Stimulated activated CD8-positive, alpha-beta memory T cell treated with anti-CD3 and anti-CD28 coated beads, Interleukin-4, amount 100 ng/mL, for 24 hours (primary cell): ENCODE measurements around the gene MCHR1.
A peak's percentile ranks its signal among the peaks of the same experiment; 100 is the strongest.

Source experiments
- DNase-seq: peaks from one replicate; pipeline ENCODE4 v3.0.0-alpha.2; 2020; ENCODE audit warnings: low read depth

The MCHR1 gene

DNA sequence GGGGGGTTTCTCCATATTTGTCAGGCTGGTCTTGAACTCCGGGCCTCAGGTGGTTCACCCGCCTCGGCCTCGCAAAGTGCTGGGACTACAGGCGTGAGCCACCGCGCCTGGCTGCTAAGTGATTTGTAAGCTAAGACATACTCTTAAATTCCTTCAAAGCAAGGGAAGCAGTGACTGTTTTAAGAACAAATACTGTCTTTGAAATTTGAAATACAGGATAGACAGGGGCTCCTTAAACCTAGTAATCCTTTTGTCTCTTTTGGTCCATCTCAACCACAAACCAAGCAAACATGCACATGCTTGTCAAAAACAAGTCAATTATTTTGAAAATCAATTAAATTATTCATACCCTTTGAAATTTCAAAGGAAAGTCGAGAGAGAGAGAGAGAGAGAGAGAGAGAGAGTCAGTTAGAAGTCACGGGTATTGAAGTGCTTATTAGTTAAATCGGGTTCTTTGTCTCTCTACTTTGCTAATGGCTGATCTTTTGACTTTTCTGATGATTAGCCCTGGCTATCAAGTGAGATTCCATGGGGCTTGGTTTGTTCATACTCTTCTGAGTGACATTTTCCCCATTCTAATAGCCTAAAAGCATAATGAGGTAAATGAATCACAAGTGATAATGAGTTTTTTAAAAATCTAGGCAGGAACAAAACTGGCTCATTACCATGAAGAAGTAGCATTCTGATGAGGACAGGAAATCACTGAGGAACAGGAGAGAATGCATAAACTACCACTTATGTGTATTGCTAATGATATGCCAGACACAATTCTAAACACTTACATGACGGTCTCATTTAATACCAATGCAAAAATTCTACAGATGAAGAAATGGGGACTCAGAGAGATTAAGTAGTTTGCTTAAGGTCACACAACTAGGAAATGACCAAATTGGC lies 48.0 kb downstream of the MCHR1 start:
- no peak for DNase-seq

DNA sequence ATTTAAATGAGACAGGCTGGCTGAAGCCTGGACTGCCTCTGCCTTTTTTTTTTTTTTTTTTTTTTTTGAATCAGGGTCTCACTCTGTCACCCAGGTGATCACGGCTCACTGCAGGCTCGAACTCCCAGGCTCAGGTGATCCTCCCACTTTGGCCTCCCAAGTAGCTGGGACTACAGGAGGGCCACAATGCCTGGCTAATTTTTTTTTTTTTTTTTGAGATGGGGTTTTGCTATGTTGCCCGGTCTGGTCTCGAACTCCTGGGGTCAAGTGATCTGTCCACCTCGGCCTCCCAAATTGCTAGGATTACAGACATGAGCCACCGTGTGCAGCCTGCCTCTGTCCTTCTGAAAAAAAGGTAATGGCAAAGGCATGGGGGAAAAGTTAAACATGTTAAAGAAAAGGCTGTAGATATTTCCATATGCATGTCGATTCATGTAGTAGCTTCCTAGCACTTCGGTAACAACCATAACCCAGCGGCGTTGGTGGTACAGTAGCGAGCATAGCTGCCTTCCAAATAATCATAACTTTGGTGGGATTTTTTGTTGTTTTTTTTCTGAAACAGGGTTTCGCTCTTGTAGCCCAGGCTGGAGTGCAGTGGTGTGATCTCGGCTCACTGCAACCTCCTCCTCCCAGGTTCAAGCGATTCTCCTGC lies 48.8 kb downstream of the MCHR1 start:
- no peak for DNase-seq

GRCh38 chr22:40728731-40729189 lies 49.5 kb downstream of the MCHR1 start:
- peak; percentile 16 for DNase-seq

DNA sequence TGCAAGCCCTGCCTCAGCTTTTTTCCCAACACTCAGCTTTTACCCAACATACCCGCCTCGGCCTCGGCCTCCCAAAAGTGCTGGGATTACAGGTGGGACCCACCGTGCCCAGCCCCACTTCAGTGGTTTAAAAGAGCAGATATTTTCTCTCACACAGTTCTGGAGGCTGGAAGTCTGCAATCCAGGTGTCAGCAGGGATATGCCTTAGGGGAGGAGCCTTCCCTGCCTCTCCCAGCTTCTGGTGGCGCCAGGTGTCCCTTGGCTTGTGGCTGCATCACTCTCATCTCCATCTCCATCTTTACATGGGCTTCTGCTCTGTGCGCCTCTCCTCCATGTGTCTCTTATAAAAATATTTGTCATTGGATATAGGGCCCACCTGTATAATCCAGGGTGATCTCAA lies 50.0 kb downstream of the MCHR1 start:
- no peak for DNase-seq
